GM23338 (cell line): Measurements from ENCODE around the gene LPA. TPM values are rescaled to one million over a fixed set of nuclear protein-coding genes. Genes with fewer than 3 reads are reported as not detected.

Source experiments
- ATAC-seq: fragments of 200-7000 bp; cut with Tn5 transposase; 3 replicates; pipeline ENCODE4 v1.9.1; 2020
- DNase-seq: peaks from one replicate; pipeline ENCODE4 v3.0.0-alpha.2; 2015; ENCODE audit warnings: low spot score
- H2AFZ ChIP-seq: fragments of 200-600 bp; sonication (generic); 2 replicates; pipeline ENCODE4 v1.8.0; 2016; ENCODE audit warnings: antibody characterized with exemption, mild to moderate bottlenecking, moderate library complexity
- H3F3A ChIP-seq: fragments of 200-600 bp; sonication (generic); replicated peaks from 2 replicates; pipeline ENCODE4 v1.8.0; 2017; ENCODE audit warnings: antibody characterized with exemption, mixed run types, low read depth
- H3K27ac ChIP-seq: fragments of 200-600 bp; sonication (generic); 2 replicates; pipeline ENCODE4 v1.6.1; 2016; ENCODE audit warnings: low read depth
- H3K27me3 ChIP-seq: fragments of 200-600 bp; sonication (generic); 2 replicates; pipeline ENCODE4 v1.8.0; 2016; ENCODE audit warnings: mild to moderate bottlenecking, mixed run types, moderate library complexity; ENCODE audit not compliant: insufficient read depth
- H3K36me3 ChIP-seq: fragments of 200-600 bp; sonication (generic); 2 replicates; pipeline ENCODE4 v1.8.0; 2016; ENCODE audit warnings: mild to moderate bottlenecking; ENCODE audit not compliant: insufficient read depth
- H3K4me1 ChIP-seq: fragments of 200-600 bp; sonication (generic); 2 replicates; pipeline ENCODE4 v1.8.0; 2016; ENCODE audit warnings: mild to moderate bottlenecking, moderate library complexity; ENCODE audit not compliant: insufficient read depth
- H3K4me2 ChIP-seq: fragments of 200-600 bp; sonication (generic); 2 replicates; pipeline ENCODE4 v1.7.1; 2017; ENCODE audit warnings: mixed run types
- H3K4me3 ChIP-seq: fragments of 200-600 bp; sonication (generic); 2 replicates; pipeline ENCODE4 v1.6.1; 2016; ENCODE audit warnings: mixed run types
- H3K79me2 ChIP-seq: fragments of 200-600 bp; sonication (generic); replicated peaks from 2 replicates; pipeline ENCODE4 v1.8.0; 2017; ENCODE audit warnings: mild to moderate bottlenecking; ENCODE audit not compliant: insufficient read depth
- H3K9me2 ChIP-seq: fragments of 200-600 bp; sonication (generic); 2 replicates; pipeline ENCODE4 v1.8.0; 2017; ENCODE audit not compliant: insufficient read depth
- H4K20me1 ChIP-seq: fragments of 200-600 bp; sonication (generic); replicated peaks from 2 replicates; pipeline ENCODE4 v1.8.0; 2017; ENCODE audit warnings: mild to moderate bottlenecking; ENCODE audit not compliant: insufficient read depth
- H3K27ac Mint-ChIP-seq: 2 replicates; pipeline ENCODE4 v1.8.0; 2020; ENCODE audit warnings: inconsistent platforms, mild to moderate bottlenecking, moderate library complexity, mixed read lengths
- H3K27me3 Mint-ChIP-seq: 3 replicates; pipeline ENCODE4 v1.8.0; 2022; ENCODE audit warnings: low read depth, mild to moderate bottlenecking, moderate library complexity, mixed read lengths, inconsistent platforms; ENCODE audit not compliant: insufficient read depth, poor library complexity
- H3K36me3 Mint-ChIP-seq: 3 replicates; pipeline ENCODE4 v1.8.0; 2021; ENCODE audit warnings: low read depth, mild to moderate bottlenecking, inconsistent platforms, moderate library complexity, mixed read lengths
- H3K4me1 Mint-ChIP-seq: 3 replicates; pipeline ENCODE4 v1.8.0; 2020; ENCODE audit warnings: mild to moderate bottlenecking, inconsistent platforms, mixed read lengths
- H3K4me3 Mint-ChIP-seq: 3 replicates; pipeline ENCODE4 v1.8.0; 2021; ENCODE audit warnings: moderate library complexity, mild to moderate bottlenecking, inconsistent platforms, mixed read lengths
- H3K9me3 Mint-ChIP-seq: 3 replicates; pipeline ENCODE4 v1.8.0; 2020; ENCODE audit warnings: moderate library complexity, mild to moderate bottlenecking, inconsistent platforms, mixed read lengths
- CREB1 ChIP-seq: fragments of 250-450 bp; sonication (Bioruptor Pico); IDR thresholded peaks from 2 replicates; pipeline ENCODE4 v1.5.0; 2020; ENCODE audit warnings: low read depth, mild to moderate bottlenecking, moderate library complexity
- EZH2 ChIP-seq: fragments of 200-600 bp; sonication (generic); IDR thresholded peaks from one replicate; pipeline ENCODE4 v1.8.0; 2017; ENCODE audit warnings: antibody characterized with exemption, mild to moderate bottlenecking, low read depth; ENCODE audit not compliant: unreplicated experiment
- EZH2phosphoT487 ChIP-seq: fragments of 200-600 bp; sonication (generic); IDR thresholded peaks from one replicate; pipeline ENCODE4 v1.8.1; 2018; ENCODE audit warnings: antibody characterized with exemption; ENCODE audit not compliant: unreplicated experiment
- JUNB ChIP-seq: IDR thresholded peaks from one replicate; pipeline ENCODE4 v1.6.1; 2016; ENCODE audit warnings: antibody characterized with exemption; ENCODE audit not compliant: unreplicated experiment
- NANOG ChIP-seq: IDR thresholded peaks from 2 replicates; pipeline ENCODE4 v1.6.1; 2016; ENCODE audit warnings: antibody characterized with exemption, borderline replicate concordance
- POLR2AphosphoS5 ChIP-seq: IDR thresholded peaks from 2 replicates; pipeline ENCODE4 v1.6.1; 2016; ENCODE audit warnings: antibody characterized with exemption, low read depth
- STAT1 ChIP-seq: IDR thresholded peaks from one replicate; pipeline ENCODE4 v1.6.1; 2016; ENCODE audit warnings: antibody characterized with exemption; ENCODE audit not compliant: unreplicated experiment
- ZNF114 ChIP-seq: fragments of 250-450 bp; sonication (Bioruptor Pico); IDR thresholded peaks from 2 replicates; pipeline ENCODE4 v1.5.0; 2020; ENCODE audit warnings: mild to moderate bottlenecking, moderate library complexity
- ZNF331 ChIP-seq: fragments of 250-450 bp; sonication (Bioruptor Pico); IDR thresholded peaks from 2 replicates; pipeline ENCODE4 v1.5.0; 2020; ENCODE audit warnings: low read depth, mild to moderate bottlenecking, moderate library complexity
- polyA plus RNA-seq: library from polyadenylated mRNA; unstranded; fragments of >200 nt; fragmentation: Nextera tagmentation; extraction: Ambion mirVana; gene quantifications from 2 replicates; pipeline ENCODE4 v1.2.1, GENCODE V29; 2016
- total RNA-seq: library from RNA; depleted of rRNA; stranded (reverse); fragments of >200 nt; shearing (Covaris generic); gene quantifications from 2 replicates; pipeline ENCODE4 v1.2.3, GENCODE V29; 2014
- TF ChIP-seq, protein P1 (sequence below), 2 experiments: fragments of 200-600 bp in 1 of 2; sonication (generic) in 1 of 2; conservative IDR thresholded peaks; 2 replicates each; pipeline versions ENCODE4 v1.5.1 to v1.6.1; 2016 to 2017; ENCODE audit warnings: antibody characterized with exemption in 2 of 2, low read depth in 2 of 2, mild to moderate bottlenecking in 2 of 2, moderate library complexity in 1 of 2
- TF ChIP-seq, protein P2 (sequence below): fragments of 250-450 bp; sonication (Bioruptor Pico); IDR thresholded peaks from 2 replicates; pipeline ENCODE4 v1.5.0; 2020; ENCODE audit warnings: mild to moderate bottlenecking, moderate library complexity
- TF ChIP-seq, protein P3 (sequence below): IDR thresholded peaks from 2 replicates; pipeline ENCODE4 v1.6.1; 2016; ENCODE audit warnings: antibody characterized with exemption
- TF ChIP-seq, protein P4 (sequence below): IDR thresholded peaks from one replicate; pipeline ENCODE4 v1.6.1; 2018; ENCODE audit warnings: antibody characterized with exemption; ENCODE audit not compliant: unreplicated experiment

The LPA gene
- total and polyA plus RNA-seq, 2 experiments from 2014 or later = 0.17 TPM; not detected in 1

DNA sequence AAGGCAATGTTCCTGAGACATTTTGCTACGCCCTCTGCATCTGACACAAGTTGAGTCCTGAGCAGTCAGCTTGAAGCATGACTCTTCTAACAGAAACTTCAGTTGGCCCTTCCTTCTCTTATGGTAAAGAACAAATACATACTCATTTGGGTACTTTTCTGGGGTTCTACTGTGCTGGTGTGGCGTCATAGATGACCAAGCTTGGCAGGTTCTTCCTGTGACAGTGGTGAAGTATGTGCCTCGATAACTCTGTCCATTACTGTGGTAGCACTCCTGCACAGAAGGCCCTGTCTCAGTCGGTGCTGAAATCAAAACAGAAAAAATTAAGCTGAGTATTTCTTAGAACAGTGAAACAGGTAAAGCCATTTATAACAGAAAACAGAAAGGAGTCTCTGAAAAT lies 163.4 kb downstream of the LPA start:
- DNase-seq (no peak), ATAC-seq (no peak)
- Histone ChIP-seq H3K36me3 (no peaks in the 10 kb centered on the region), H2AFZ (no peak overlapping the region), H3K9me2 (no peaks in the 10 kb centered on the region), H3K4me3 (no peak overlapping the region), H4K20me1 (no peaks in the 10 kb centered on the region), H3K79me2 (no peaks in the 10 kb centered on the region), H3K27me3 (no peaks in the 10 kb centered on the region), H3F3A (no peaks in the 10 kb centered on the region), H3K4me2 (no peak overlapping the region), H3K4me1 (no peaks in the 10 kb centered on the region), H3K27ac (no peak overlapping the region)
- no peak overlapping the region for H3K4me3 Mint-ChIP-seq
- H3K27me3 Mint-ChIP-seq = no peaks in the 10 kb centered on the region
- no peak for TF ChIP-seq STAT1
- TF ChIP-seq EZH2phosphoT487 = no peak
- TF ChIP-seq, protein P1, sequence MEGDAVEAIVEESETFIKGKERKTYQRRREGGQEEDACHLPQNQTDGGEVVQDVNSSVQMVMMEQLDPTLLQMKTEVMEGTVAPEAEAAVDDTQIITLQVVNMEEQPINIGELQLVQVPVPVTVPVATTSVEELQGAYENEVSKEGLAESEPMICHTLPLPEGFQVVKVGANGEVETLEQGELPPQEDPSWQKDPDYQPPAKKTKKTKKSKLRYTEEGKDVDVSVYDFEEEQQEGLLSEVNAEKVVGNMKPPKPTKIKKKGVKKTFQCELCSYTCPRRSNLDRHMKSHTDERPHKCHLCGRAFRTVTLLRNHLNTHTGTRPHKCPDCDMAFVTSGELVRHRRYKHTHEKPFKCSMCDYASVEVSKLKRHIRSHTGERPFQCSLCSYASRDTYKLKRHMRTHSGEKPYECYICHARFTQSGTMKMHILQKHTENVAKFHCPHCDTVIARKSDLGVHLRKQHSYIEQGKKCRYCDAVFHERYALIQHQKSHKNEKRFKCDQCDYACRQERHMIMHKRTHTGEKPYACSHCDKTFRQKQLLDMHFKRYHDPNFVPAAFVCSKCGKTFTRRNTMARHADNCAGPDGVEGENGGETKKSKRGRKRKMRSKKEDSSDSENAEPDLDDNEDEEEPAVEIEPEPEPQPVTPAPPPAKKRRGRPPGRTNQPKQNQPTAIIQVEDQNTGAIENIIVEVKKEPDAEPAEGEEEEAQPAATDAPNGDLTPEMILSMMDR (conservative IDR thresholded peaks at IDR 0.05; ENCODE audit: low read depth in 2 of 2) = no peak
- no peak for TF ChIP-seq CREB1 (CRISPR knock-in tag)
- no peak for TF ChIP-seq NANOG
- TF ChIP-seq, protein P2, sequence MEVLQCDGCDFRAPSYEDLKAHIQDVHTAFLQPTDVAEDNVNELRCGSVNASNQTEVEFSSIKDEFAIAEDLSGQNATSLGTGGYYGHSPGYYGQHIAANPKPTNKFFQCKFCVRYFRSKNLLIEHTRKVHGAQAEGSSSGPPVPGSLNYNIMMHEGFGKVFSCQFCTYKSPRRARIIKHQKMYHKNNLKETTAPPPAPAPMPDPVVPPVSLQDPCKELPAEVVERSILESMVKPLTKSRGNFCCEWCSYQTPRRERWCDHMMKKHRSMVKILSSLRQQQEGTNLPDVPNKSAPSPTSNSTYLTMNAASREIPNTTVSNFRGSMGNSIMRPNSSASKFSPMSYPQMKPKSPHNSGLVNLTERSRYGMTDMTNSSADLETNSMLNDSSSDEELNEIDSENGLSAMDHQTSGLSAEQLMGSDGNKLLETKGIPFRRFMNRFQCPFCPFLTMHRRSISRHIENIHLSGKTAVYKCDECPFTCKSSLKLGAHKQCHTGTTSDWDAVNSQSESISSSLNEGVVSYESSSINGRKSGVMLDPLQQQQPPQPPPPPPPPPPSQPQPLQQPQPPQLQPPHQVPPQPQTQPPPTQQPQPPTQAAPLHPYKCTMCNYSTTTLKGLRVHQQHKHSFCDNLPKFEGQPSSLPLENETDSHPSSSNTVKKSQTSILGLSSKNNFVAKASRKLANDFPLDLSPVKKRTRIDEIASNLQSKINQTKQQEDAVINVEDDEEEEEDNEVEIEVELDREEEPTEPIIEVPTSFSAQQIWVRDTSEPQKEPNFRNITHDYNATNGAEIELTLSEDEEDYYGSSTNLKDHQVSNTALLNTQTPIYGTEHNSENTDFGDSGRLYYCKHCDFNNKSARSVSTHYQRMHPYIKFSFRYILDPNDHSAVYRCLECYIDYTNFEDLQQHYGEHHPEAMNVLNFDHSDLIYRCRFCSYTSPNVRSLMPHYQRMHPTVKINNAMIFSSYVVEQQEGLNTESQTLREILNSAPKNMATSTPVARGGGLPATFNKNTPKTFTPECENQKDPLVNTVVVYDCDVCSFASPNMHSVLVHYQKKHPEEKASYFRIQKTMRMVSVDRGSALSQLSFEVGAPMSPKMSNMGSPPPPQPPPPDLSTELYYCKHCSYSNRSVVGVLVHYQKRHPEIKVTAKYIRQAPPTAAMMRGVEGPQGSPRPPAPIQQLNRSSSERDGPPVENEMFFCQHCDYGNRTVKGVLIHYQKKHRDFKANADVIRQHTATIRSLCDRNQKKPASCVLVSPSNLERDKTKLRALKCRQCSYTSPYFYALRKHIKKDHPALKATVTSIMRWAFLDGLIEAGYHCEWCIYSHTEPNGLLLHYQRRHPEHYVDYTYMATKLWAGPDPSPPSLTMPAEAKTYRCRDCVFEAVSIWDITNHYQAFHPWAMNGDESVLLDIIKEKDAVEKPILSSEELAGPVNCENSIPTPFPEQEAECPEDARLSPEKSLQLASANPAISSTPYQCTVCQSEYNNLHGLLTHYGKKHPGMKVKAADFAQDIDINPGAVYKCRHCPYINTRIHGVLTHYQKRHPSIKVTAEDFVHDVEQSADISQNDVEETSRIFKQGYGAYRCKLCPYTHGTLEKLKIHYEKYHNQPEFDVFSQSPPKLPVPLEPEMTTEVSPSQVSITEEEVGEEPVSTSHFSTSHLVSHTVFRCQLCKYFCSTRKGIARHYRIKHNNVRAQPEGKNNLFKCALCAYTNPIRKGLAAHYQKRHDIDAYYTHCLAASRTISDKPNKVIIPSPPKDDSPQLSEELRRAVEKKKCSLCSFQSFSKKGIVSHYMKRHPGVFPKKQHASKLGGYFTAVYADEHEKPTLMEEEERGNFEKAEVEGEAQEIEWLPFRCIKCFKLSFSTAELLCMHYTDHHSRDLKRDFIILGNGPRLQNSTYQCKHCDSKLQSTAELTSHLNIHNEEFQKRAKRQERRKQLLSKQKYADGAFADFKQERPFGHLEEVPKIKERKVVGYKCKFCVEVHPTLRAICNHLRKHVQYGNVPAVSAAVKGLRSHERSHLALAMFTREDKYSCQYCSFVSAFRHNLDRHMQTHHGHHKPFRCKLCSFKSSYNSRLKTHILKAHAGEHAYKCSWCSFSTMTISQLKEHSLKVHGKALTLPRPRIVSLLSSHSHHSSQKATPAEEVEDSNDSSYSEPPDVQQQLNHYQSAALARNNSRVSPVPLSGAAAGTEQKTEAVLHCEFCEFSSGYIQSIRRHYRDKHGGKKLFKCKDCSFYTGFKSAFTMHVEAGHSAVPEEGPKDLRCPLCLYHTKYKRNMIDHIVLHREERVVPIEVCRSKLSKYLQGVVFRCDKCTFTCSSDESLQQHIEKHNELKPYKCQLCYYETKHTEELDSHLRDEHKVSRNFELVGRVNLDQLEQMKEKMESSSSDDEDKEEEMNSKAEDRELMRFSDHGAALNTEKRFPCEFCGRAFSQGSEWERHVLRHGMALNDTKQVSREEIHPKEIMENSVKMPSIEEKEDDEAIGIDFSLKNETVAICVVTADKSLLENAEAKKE (CRISPR knock-in tag) = no peak
- TF ChIP-seq EZH2 = no peak
- no peak for TF ChIP-seq ZNF114 (CRISPR knock-in tag)
- TF ChIP-seq POLR2AphosphoS5 = no peak
- TF ChIP-seq, protein P3, sequence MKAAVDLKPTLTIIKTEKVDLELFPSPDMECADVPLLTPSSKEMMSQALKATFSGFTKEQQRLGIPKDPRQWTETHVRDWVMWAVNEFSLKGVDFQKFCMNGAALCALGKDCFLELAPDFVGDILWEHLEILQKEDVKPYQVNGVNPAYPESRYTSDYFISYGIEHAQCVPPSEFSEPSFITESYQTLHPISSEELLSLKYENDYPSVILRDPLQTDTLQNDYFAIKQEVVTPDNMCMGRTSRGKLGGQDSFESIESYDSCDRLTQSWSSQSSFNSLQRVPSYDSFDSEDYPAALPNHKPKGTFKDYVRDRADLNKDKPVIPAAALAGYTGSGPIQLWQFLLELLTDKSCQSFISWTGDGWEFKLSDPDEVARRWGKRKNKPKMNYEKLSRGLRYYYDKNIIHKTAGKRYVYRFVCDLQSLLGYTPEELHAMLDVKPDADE = no peak
- no peak for TF ChIP-seq JUNB
- TF ChIP-seq ZNF331 (CRISPR knock-in tag) = no peak
- TF ChIP-seq, protein P4, sequence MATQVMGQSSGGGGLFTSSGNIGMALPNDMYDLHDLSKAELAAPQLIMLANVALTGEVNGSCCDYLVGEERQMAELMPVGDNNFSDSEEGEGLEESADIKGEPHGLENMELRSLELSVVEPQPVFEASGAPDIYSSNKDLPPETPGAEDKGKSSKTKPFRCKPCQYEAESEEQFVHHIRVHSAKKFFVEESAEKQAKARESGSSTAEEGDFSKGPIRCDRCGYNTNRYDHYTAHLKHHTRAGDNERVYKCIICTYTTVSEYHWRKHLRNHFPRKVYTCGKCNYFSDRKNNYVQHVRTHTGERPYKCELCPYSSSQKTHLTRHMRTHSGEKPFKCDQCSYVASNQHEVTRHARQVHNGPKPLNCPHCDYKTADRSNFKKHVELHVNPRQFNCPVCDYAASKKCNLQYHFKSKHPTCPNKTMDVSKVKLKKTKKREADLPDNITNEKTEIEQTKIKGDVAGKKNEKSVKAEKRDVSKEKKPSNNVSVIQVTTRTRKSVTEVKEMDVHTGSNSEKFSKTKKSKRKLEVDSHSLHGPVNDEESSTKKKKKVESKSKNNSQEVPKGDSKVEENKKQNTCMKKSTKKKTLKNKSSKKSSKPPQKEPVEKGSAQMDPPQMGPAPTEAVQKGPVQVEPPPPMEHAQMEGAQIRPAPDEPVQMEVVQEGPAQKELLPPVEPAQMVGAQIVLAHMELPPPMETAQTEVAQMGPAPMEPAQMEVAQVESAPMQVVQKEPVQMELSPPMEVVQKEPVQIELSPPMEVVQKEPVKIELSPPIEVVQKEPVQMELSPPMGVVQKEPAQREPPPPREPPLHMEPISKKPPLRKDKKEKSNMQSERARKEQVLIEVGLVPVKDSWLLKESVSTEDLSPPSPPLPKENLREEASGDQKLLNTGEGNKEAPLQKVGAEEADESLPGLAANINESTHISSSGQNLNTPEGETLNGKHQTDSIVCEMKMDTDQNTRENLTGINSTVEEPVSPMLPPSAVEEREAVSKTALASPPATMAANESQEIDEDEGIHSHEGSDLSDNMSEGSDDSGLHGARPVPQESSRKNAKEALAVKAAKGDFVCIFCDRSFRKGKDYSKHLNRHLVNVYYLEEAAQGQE = no peak
- H3K36me3 Mint-ChIP-seq = peaks cover 19% of the 10 kb centered on the region; the same call in 2 of the 3 replicates
- H3K27ac Mint-ChIP-seq = no peak overlapping the region
- no peaks in the 10 kb centered on the region for H3K4me1 Mint-ChIP-seq
- peaks cover 25% of the 10 kb centered on the region for H3K9me3 Mint-ChIP-seq
